Measurements from ENCODE around the gene CCR5AS.

GRCh38 chr3:46383951-46384330 is 22.9 kb downstream of the CCR5AS start:
- no peak for TF ChIP-seq CTCF (IDR thresholded peaks at IDR 0.05 in 4 of 5, conservative IDR thresholded peaks at IDR 0.05 in 1 of 5)
- TF ChIP-seq POLR2A (IDR thresholded peaks at IDR 0.05) = no peak
